HepG2 (cell line): ENCODE measurements around the gene PTGR3. TPM values are rescaled to one million over a fixed set of nuclear protein-coding genes. Genes with fewer than 3 reads are reported as not detected.

Experiments
- ATAC-seq: fragments of 200-7000 bp; cut with Tn5 transposase; 3 replicates; pipeline ENCODE4 v1.9.1; 2020; ENCODE audit warnings: mild to moderate bottlenecking, moderate library complexity
- BruUV-seq: library from RNA; stranded (reverse); fragments of 400-500 nt; replicated peaks from 2 replicates; lab custom pipeline; 2021; lab: Mats Ljungman, UMichigan
- CTCF ChIA-PET: fragments of 300-600 bp; formaldehyde crosslinking; extraction: SDS; loops from one replicate; lab custom pipeline; 2021; ENCODE audit warnings: low total read pairs, inconsistent platforms, low intra/inter-chr PET ratio; lab: Yijun Ruan, JAX
- POLR2A ChIA-PET: fragments of 350-600 bp; sonication (Branson Sonifier 250); formaldehyde crosslinking; loops from one replicate; lab custom pipeline; 2020; ENCODE audit warnings: antibody characterized with exemption, inconsistent platforms; lab: Yijun Ruan, JAX
- DNase-seq: peaks from one replicate; pipeline ENCODE4 v3.0.0-alpha.2; 2015; ENCODE audit warnings: low spot score
- FAIRE-seq: peaks from 3 replicates; lab custom pipeline; 2011; peaks lifted over from hg19 to GRCh38; lab: Jason Lieb, UNC
- H2AFZ ChIP-seq: one replicate; pipeline ENCODE4 v1.6.1; 2011; ENCODE audit warnings: low read length, inconsistent platforms
- H3K27ac ChIP-seq: fragments of 300-600 bp; 3 replicates; pipeline ENCODE4 v1.8.0; 2011; ENCODE audit warnings: mixed run types, mild to moderate bottlenecking, mixed read lengths, low read length, inconsistent platforms; ENCODE audit not compliant: insufficient read depth; ENCODE audit errors: extremely low read length
- H3K27me3 ChIP-seq, 2 experiments: fragments of 200-600 bp in 1 of 2; 2 replicates in 1 of 2; 3 replicates in 1 of 2; pipeline versions ENCODE4 v1.6.0 to v1.8.0; 2011; ENCODE audit warnings: low read length in 2 of 2, mild to moderate bottlenecking in 2 of 2, moderate library complexity in 2 of 2, inconsistent platforms in 1 of 2; ENCODE audit not compliant: insufficient read depth in 2 of 2, control insufficient read depth in 1 of 2
- H3K36me3 ChIP-seq, 2 experiments: fragments of 200-600 bp in 1 of 2; replicated peaks in 1 of 2; 2 replicates in 1 of 2; 3 replicates in 1 of 2; pipeline versions ENCODE4 v1.5.1 to v1.8.0; 2011; ENCODE audit warnings: low read length in 2 of 2, inconsistent platforms in 1 of 2; ENCODE audit not compliant: insufficient read depth in 2 of 2, control insufficient read depth in 1 of 2
- H3K4me1 ChIP-seq: 2 replicates; pipeline ENCODE4 v1.5.1; 2012; ENCODE audit warnings: low read length, inconsistent platforms; ENCODE audit not compliant: insufficient read depth
- H3K4me2 ChIP-seq: 2 replicates; pipeline ENCODE4 v1.6.0; 2011; ENCODE audit warnings: low read depth, low read length, inconsistent platforms
- H3K4me3 ChIP-seq, 3 experiments: fragments of 200-600 bp in 1 of 3; sonication (generic), shearing (Covaris generic) in 1 of 3; replicated peaks in 1 of 3; 2 replicates each; pipeline ENCODE4 v1.5.1; 2011 to 2016; ENCODE audit warnings: low read length in 3 of 3, inconsistent platforms in 2 of 3, low read depth in 2 of 3, mild to moderate bottlenecking in 2 of 3, control low read depth in 1 of 3, mixed read lengths in 1 of 3; ENCODE audit not compliant: insufficient read depth in 1 of 3
- H3K79me2 ChIP-seq: one replicate; pipeline ENCODE4 v1.6.1; 2011; ENCODE audit warnings: low read length, inconsistent platforms; ENCODE audit not compliant: insufficient read depth
- H3K9ac ChIP-seq: 2 replicates; pipeline ENCODE4 v1.6.0; 2011; ENCODE audit warnings: mild to moderate bottlenecking, low read depth, low read length, inconsistent platforms; ENCODE audit not compliant: insufficient read depth
- H3K9me3 ChIP-seq: 2 replicates; pipeline ENCODE4 v1.5.1; 2012; ENCODE audit warnings: mild to moderate bottlenecking, low read length
- H4K20me1 ChIP-seq: 2 replicates; pipeline ENCODE4 v1.6.0; 2011; ENCODE audit warnings: inconsistent platforms, mild to moderate bottlenecking, low read length, moderate library complexity; ENCODE audit not compliant: insufficient read depth
- ATF7 ChIP-seq, 2 experiments: fragments of 450-650 bp in 1 of 2; sonication (generic) in 1 of 2; formaldehyde crosslinking in 1 of 2; IDR thresholded peaks; 2 replicates each; pipeline versions ENCODE4 v1.4.0 to v1.6.1; 2016 to 2020; ENCODE audit warnings: antibody characterized with exemption in 1 of 2, mild to moderate bottlenecking in 1 of 2, missing genetic modification reagents in 1 of 2
- BRCA1 ChIP-seq: sonication (generic); formaldehyde crosslinking; IDR thresholded peaks from 2 replicates; pipeline ENCODE4 v1.4.0; 2020; ENCODE audit warnings: missing genetic modification reagents
- ETV5 ChIP-seq: IDR thresholded peaks from 2 replicates; pipeline ENCODE4 v1.6.1; 2018; ENCODE audit warnings: missing biosample characterization, missing genetic modification reagents, inconsistent platforms, borderline replicate concordance
- HDAC6 ChIP-seq: fragments of 200-600 bp; sonication (generic); IDR thresholded peaks from 2 replicates; pipeline ENCODE4 v1.7.0; 2017; ENCODE audit warnings: mild to moderate bottlenecking, antibody characterized with exemption, low read length, low read depth
- HMGA1 ChIP-seq: sonication (generic); formaldehyde crosslinking; conservative IDR thresholded peaks from 2 replicates; pipeline ENCODE4 v1.4.0; 2020; ENCODE audit warnings: missing genetic modification reagents
- KLF13 ChIP-seq: sonication (generic); formaldehyde crosslinking; IDR thresholded peaks from 2 replicates; pipeline ENCODE4 v1.4.0; 2020; ENCODE audit warnings: mild to moderate bottlenecking, missing genetic modification reagents
- KLF15 ChIP-seq: sonication (generic); formaldehyde crosslinking; IDR thresholded peaks from 2 replicates; pipeline ENCODE4 v1.8.1; 2023; ENCODE audit warnings: borderline replicate concordance, mild to moderate bottlenecking, inconsistent platforms, missing genetic modification reagents, mixed read lengths
- MXD4 ChIP-seq: IDR thresholded peaks from 2 replicates; pipeline ENCODE4 v1.6.1; 2016; ENCODE audit warnings: mild to moderate bottlenecking, missing biosample characterization, missing genetic modification reagents
- RBM39 ChIP-seq: fragments of 200-400 bp; formaldehyde crosslinking; IDR thresholded peaks from one replicate; pipeline ENCODE4 v1.6.1; 2018; ENCODE audit warnings: antibody characterized with exemption, mild to moderate bottlenecking, low read depth, low read length; ENCODE audit not compliant: poor library complexity, severe bottlenecking
- SOX5 ChIP-seq: IDR thresholded peaks from 2 replicates; pipeline ENCODE4 v1.6.1; 2016; ENCODE audit warnings: borderline replicate concordance
- TMF1 ChIP-seq: sonication (generic); formaldehyde crosslinking; IDR thresholded peaks from 2 replicates; pipeline ENCODE4 v1.8.1; 2022; ENCODE audit warnings: low read depth, missing genetic modification reagents
- ZNF644 ChIP-seq: IDR thresholded peaks from 2 replicates; pipeline ENCODE4 v1.6.1; 2016; ENCODE audit warnings: low read depth
- ZNF879 ChIP-seq: sonication (generic); formaldehyde crosslinking; IDR thresholded peaks from 2 replicates; pipeline ENCODE4 v1.8.1; 2023; ENCODE audit warnings: missing genetic modification reagents
- WGBS: methylation state at CpG from one replicate; pipeline ENCODE4 v1.1.6; 2017; ENCODE audit warnings: low lambda C conversion rate; 5-methylcytosine and 5-hydroxymethylcytosine counted together
- in situ Hi-C: cut with HindIII; loops from 2 replicates; pipeline ENCODE4 v1.10.0; 2017; ENCODE audit warnings: low pct_unique_long_range_greater_than_20kb; ENCODE audit not compliant: extremely low pct_ligation_motif_present
- intact Hi-C: fragments of 100-400 bp; cut with micrococcal nuclease; formaldehyde crosslinking; loops from one replicate; pipeline ENCODE4 v1.10.0; 2022; ENCODE audit not compliant: unreplicated experiment
- polyA plus RNA-seq, 8 experiments: library from polyadenylated mRNA; depleted of rRNA in 3 of 8; stranded (reverse) in 7 of 8; unstranded in 1 of 8; fragments of >200 nt; fragmentation: Illumina TruSeq in 4 of 8; extraction: Trizol in 4 of 8; gene quantifications; 2 replicates each; pipeline versions ENCODE4 v1.2.1 to v1.2.3, GENCODE V29; 2011 to 2016; ENCODE audit warnings: low read depth in 4 of 8, missing spikeins in 1 of 8, mixed read lengths in 1 of 8; ENCODE audit not compliant: insufficient read depth in 1 of 8
- total RNA-seq, 5 experiments: library from RNA; depleted of rRNA; stranded (reverse); fragments of >200 nt; fragmentation: Illumina TruSeq; extraction: Trizol; gene quantifications; 2 replicates each; pipeline ENCODE4 v1.2.3, GENCODE V29; 2016; ENCODE audit warnings: low read depth in 1 of 5
- TF ChIP-seq, protein P1 (sequence below): sonication (generic); formaldehyde crosslinking; IDR thresholded peaks from 2 replicates; pipeline ENCODE4 v1.8.1; 2023; ENCODE audit warnings: mild to moderate bottlenecking, missing genetic modification reagents
- TF ChIP-seq, protein P2 (sequence below): IDR thresholded peaks from 2 replicates; pipeline ENCODE4 v1.6.1; 2016; ENCODE audit warnings: low read depth

Gene PTGR3
- total and polyA plus RNA-seq, 2 of the 13 experiments (the other 11 are each of a cell fraction or from before 2014, with no cell fraction given) = 11.5 to 25.3 TPM

DNA sequence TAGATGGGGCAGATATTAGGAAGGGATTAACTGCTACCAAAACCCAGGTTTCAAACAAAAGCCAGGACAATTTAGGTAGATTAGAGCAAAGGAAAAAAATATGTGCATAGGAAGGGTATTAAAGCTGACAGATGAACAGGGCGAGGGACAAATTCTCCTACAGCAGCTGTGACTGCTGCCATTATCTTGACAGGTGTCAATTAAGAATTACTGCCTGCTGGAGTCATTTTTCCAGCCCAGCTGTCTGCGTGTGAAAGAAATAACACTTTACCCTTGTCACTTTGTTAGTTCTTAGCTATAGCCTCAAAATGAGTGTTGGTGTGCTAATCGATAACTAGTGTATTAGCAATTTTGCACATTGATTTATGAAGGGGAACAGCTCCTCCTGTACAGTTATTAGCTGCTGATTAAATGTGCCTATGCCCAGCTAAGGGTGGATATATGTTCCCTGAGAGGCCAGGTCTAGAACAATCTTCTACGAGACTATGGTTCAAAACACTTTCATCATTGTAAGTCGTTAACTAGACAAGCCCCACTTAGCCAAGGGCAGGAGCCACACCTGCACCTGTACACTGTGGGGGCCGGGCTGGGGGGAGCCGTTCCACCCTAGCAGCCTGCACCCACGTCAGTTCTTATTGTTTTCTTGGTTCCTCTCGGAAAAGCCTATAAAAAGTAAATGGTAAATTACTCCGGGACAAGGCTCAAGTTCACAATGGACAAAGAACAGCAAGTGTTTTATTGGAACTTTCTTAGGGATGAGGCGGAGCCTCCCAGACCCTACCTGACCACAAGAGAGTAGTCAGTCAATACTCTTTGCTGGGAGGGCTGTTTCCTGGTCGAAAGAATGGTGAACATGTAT lies 9.4 kb upstream of the PTGR3 start:
- ChIA-PET CTCF (no interaction called here), POLR2A (no interaction called here)
- H3K27ac ChIP-seq = no peak overlapping the region
- FAIRE-seq (no peak), DNase-seq (no peak), ATAC-seq (no peak)
- no peak overlapping the region for H3K9ac ChIP-seq
- TF ChIP-seq SOX5 (CRISPR knock-in tag) = no peak
- TF ChIP-seq HDAC6 = no peak
- no peak for TF ChIP-seq ATF7 (IDR thresholded peaks at IDR 0.05)
- no peak for TF ChIP-seq ATF7 (CRISPR knock-in tag; IDR thresholded peaks at IDR 0.05)
- TF ChIP-seq MXD4 (CRISPR knock-in tag) = no peak
- no peak for TF ChIP-seq TMF1 (CRISPR knock-in tag)
- TF ChIP-seq KLF15 (CRISPR knock-in tag) = no peak
- no peak for TF ChIP-seq ZNF644
- TF ChIP-seq, protein P1, sequence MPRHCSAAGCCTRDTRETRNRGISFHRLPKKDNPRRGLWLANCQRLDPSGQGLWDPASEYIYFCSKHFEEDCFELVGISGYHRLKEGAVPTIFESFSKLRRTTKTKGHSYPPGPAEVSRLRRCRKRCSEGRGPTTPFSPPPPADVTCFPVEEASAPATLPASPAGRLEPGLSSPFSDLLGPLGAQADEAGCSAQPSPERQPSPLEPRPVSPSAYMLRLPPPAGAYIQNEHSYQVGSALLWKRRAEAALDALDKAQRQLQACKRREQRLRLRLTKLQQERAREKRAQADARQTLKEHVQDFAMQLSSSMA = no peak
- no peak for TF ChIP-seq BRCA1 (CRISPR knock-in tag)
- TF ChIP-seq ZNF879 (CRISPR knock-in tag) = no peak
- TF ChIP-seq, protein P2, sequence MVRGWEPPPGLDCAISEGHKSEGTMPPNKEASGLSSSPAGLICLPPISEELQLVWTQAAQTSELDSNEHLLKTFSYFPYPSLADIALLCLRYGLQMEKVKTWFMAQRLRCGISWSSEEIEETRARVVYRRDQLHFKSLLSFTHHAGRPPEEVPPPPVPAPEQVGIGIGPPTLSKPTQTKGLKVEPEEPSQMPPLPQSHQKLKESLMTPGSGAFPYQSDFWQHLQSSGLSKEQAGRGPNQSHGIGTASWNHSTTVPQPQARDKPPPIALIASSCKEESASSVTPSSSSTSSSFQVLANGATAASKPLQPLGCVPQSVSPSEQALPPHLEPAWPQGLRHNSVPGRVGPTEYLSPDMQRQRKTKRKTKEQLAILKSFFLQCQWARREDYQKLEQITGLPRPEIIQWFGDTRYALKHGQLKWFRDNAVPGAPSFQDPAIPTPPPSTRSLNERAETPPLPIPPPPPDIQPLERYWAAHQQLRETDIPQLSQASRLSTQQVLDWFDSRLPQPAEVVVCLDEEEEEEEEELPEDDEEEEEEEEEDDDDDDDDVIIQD (CRISPR knock-in tag) = no peak
- no peak for TF ChIP-seq ETV5 (CRISPR knock-in tag)
- no peak for TF ChIP-seq HMGA1
- TF ChIP-seq KLF13 (CRISPR knock-in tag) = no peak
- TF ChIP-seq RBM39 = no peak
- no peaks in the 10 kb centered on the region for H4K20me1 ChIP-seq
- no peak overlapping the region for H2AFZ ChIP-seq
- H3K27me3 ChIP-seq = no peaks in the 10 kb centered on the region
- peaks cover 39% of the 10 kb centered on the region for H3K79me2 ChIP-seq
- H3K4me2 ChIP-seq = no peak overlapping the region
- WGBS = 93% methylated on average over 12 of the region's 12 CpGs
- H3K9me3 ChIP-seq = no peaks in the 10 kb centered on the region
- intact Hi-C loops = no loop called here
- no peak overlapping the region for H3K4me3 ChIP-seq
- no peaks in the 10 kb centered on the region for H3K36me3 ChIP-seq
- in situ Hi-C loops = loop anchor here (25.0 kb wide), 1 partner anchor 931 kb away; the partner anchor contains the start of gene CYB5A
- no TSS peak for BruUV-seq
- H3K4me1 ChIP-seq = peaks cover 79% of the 10 kb centered on the region
